Liver (tissue), 9 donors: Measurements from ENCODE around the gene RPS6KA2. TPM values are rescaled to one million over a fixed set of nuclear protein-coding genes. Genes with fewer than 3 reads are reported as not detected.
A peak's percentile ranks its signal among the peaks of the same experiment; 100 is the strongest.

Experiments
- DNase-seq: peaks from one replicate; pipeline ENCODE4 v3.0.0-alpha.2; 2017; ENCODE audit warnings: low spot score
- H3K27ac ChIP-seq, 2 donors: one replicate each; pipeline ENCODE4 v1.7.0; 2013; ENCODE audit warnings: inconsistent platforms in 2 of 2, low read length in 2 of 2, control low read depth in 1 of 2, low read depth in 1 of 2, mild to moderate bottlenecking in 1 of 2
- H3K27me3 ChIP-seq, 4 donors: one replicate each; pipeline versions ENCODE4 v1.6.1 to v1.7.0; 2013; ENCODE audit warnings: low read length in 3 of 4, inconsistent platforms in 1 of 4, mild to moderate bottlenecking in 1 of 4, moderate library complexity in 1 of 4; ENCODE audit not compliant: control insufficient read depth in 4 of 4, insufficient read depth in 4 of 4
- H3K36me3 ChIP-seq, 4 donors: one replicate each; pipeline versions ENCODE4 v1.6.1 to v1.7.0; 2013; ENCODE audit warnings: low read length in 3 of 4, mild to moderate bottlenecking in 3 of 4, low read depth in 1 of 4, moderate library complexity in 1 of 4; ENCODE audit not compliant: control insufficient read depth in 4 of 4, insufficient read depth in 3 of 4
- H3K4me1 ChIP-seq, 4 donors: one replicate each; pipeline versions ENCODE4 v1.6.1 to v1.7.0; 2013; ENCODE audit warnings: low read length in 3 of 4, mild to moderate bottlenecking in 3 of 4, moderate library complexity in 1 of 4; ENCODE audit not compliant: control insufficient read depth in 4 of 4, insufficient read depth in 4 of 4
- H3K4me3 ChIP-seq, 3 donors: one replicate each; pipeline versions ENCODE4 v1.6.1 to v1.7.0; 2013; ENCODE audit warnings: low read length in 3 of 3, control low read depth in 1 of 3, low read depth in 1 of 3, mild to moderate bottlenecking in 1 of 3
- H3K9ac ChIP-seq, 2 donors: one replicate each; pipeline ENCODE4 v1.7.0; 2013; ENCODE audit warnings: low read length in 2 of 2, mild to moderate bottlenecking in 2 of 2, moderate library complexity in 2 of 2, control low read depth in 1 of 2, low read depth in 1 of 2
- H3K9me3 ChIP-seq, 4 donors: one replicate each; pipeline versions ENCODE4 v1.6.1 to v1.7.0; 2013; ENCODE audit warnings: low read length in 3 of 4; ENCODE audit not compliant: control insufficient read depth in 4 of 4
- ATF3 ChIP-seq: IDR thresholded peaks from 2 replicates; pipeline ENCODE4 v1.6.1; 2016; ENCODE audit warnings: antibody characterized with exemption
- EGR1 ChIP-seq, 2 donors: IDR thresholded peaks; 2 replicates each; pipeline ENCODE4 v1.6.1; 2016 to 2018; ENCODE audit warnings: antibody characterized with exemption in 2 of 2, low read depth in 2 of 2
- FOXA1 ChIP-seq: IDR thresholded peaks from 2 replicates; pipeline ENCODE4 v1.6.1; 2016; ENCODE audit warnings: antibody characterized with exemption
- GABPA ChIP-seq, 2 donors: IDR thresholded peaks in 1 of 2; conservative IDR thresholded peaks in 1 of 2; 2 replicates each; pipeline ENCODE4 v1.6.1; 2016; ENCODE audit warnings: antibody characterized with exemption in 2 of 2, mild to moderate bottlenecking in 1 of 2, moderate library complexity in 1 of 2
- HNF4A ChIP-seq, 2 donors: conservative IDR thresholded peaks; 2 replicates each; pipeline ENCODE4 v1.6.1; 2016; ENCODE audit warnings: antibody characterized with exemption in 2 of 2, mild to moderate bottlenecking in 2 of 2
- HNF4G ChIP-seq: IDR thresholded peaks from 2 replicates; pipeline ENCODE4 v1.6.1; 2016; ENCODE audit warnings: antibody characterized with exemption
- JUND ChIP-seq, 2 donors: IDR thresholded peaks; 2 replicates each; pipeline ENCODE4 v1.6.1; 2016; ENCODE audit warnings: antibody characterized with exemption in 2 of 2
- MAX ChIP-seq: IDR thresholded peaks from 2 replicates; pipeline ENCODE4 v1.6.1; 2016; ENCODE audit warnings: antibody characterized with exemption
- NR2F2 ChIP-seq: IDR thresholded peaks from 2 replicates; pipeline ENCODE4 v1.6.1; 2016; ENCODE audit warnings: antibody characterized with exemption
- RAD21 ChIP-seq, 2 donors: IDR thresholded peaks; 2 replicates each; pipeline ENCODE4 v1.6.1; 2016; ENCODE audit warnings: antibody characterized with exemption in 2 of 2, mild to moderate bottlenecking in 2 of 2
- SP1 ChIP-seq: IDR thresholded peaks from 2 replicates; pipeline ENCODE4 v1.6.1; 2018; ENCODE audit warnings: antibody characterized with exemption, mild to moderate bottlenecking
- TAF1 ChIP-seq: conservative IDR thresholded peaks from 2 replicates; pipeline ENCODE4 v1.6.1; 2016; ENCODE audit warnings: antibody characterized with exemption, mild to moderate bottlenecking
- YY1 ChIP-seq: IDR thresholded peaks from 2 replicates; pipeline ENCODE4 v1.6.1; 2016; ENCODE audit warnings: antibody characterized with exemption, mild to moderate bottlenecking
- WGBS: extraction: QIAGEN DNeasy Blood & Tissue Kit; methylation state at CpG from one replicate; pipeline ENCODE4 v1.1.7; 2013; 5-methylcytosine and 5-hydroxymethylcytosine counted together
- polyA plus RNA-seq, 2 donors: library from polyadenylated mRNA; stranded (reverse) in 1 of 2; unstranded in 1 of 2; fragments of 200-250 nt in 1 of 2; fragments of >200 nt in 1 of 2; fragmentation: Nextera tagmentation in 1 of 2; extraction: Ambion mirVana in 1 of 2; gene quantifications; one replicate each; pipeline versions ENCODE4 v1.2.1 to v1.2.3, GENCODE V29; 2013 to 2015
- total RNA-seq, 2 donors: library from RNA; depleted of rRNA; stranded (reverse); fragments of >200 nt; gene quantifications; one replicate each; pipeline ENCODE4 v1.2.3, GENCODE V29; 2014
- TF ChIP-seq, protein P1 (sequence below): fragments of 150-350 bp; IDR thresholded peaks from 2 replicates; pipeline ENCODE4 v1.5.1; 2017; ENCODE audit warnings: improper control_type of control experiment, low read depth, low read length; ENCODE audit not compliant: missing input control
- TF ChIP-seq, protein P2 (sequence below): IDR thresholded peaks from 2 replicates; pipeline ENCODE4 v1.6.1; 2016; ENCODE audit warnings: antibody characterized with exemption, mild to moderate bottlenecking
- donor health status: healthy.
- donor health status: healthy.
- donor health status: healthy.
- donor health status: healthy.
- donor health status: healthy.

RPS6KA2 gene
- total and polyA plus RNA-seq, 4 donors: 2.5 to 9.0 (median 5.0) TPM

DNA sequence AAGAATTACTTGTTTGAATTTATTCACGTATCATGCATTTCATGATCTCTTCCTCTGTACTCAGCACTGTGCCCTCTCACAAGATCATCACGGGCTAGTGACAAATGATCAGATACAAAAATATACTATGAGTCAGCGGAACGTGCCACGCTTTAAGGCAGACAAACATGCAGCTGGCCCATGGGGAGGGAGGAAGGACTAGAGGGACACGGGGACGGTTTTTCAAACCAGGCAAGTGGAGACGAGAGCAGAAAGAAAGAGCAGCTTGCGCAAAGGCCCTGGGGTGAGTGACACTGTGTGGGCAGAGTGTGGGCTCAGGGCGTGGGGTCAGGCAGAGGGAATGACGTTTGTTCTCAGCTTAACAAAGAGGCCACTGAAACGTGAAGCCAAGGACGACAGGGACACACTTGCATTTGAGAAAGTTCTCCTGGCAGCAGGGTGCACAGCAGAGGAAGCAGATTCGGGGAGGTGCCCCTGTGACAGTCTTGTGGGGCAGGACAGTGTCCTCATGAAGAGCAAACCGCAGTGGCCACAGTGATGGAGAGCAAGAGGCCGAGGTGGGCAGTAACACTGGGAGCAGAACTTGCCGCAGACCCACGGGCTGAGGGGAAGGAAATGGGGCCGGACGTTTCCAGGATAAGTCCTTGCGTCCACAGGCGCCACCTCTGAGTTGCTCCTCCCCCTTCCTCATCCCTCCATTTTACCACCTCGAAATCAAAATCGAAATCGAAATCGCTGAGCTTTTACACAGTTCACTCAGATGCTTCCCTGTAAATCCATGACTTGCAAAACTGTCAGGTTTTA lies 6.9 kb upstream of the RPS6KA2 start:
- TF ChIP-seq YY1 (peak; percentile 22), GABPA (IDR thresholded peaks at IDR 0.05 in 1 of 2, conservative IDR thresholded peaks at IDR 0.05 in 1 of 2) (no peak)
- Histone ChIP-seq H3K4me1 (peaks cover 0 to under 1% (median under 1%) of the 10 kb centered on the region in 4 donors), H3K9me3 (no peaks in the 10 kb centered on the region), H3K9ac (no peak overlapping the region), H3K36me3 (no peaks in the 10 kb centered on the region), H3K27me3 (peaks cover 0 to 4% (median 0%) of the 10 kb centered on the region in 4 donors), H3K27ac (peak overlapping the region in 1 of 2 donors; percentile 28), H3K4me3 (no peak overlapping the region)
- no peak for DNase-seq
- 74% methylated on average over 26 of the region's 26 CpGs for WGBS

DNA sequence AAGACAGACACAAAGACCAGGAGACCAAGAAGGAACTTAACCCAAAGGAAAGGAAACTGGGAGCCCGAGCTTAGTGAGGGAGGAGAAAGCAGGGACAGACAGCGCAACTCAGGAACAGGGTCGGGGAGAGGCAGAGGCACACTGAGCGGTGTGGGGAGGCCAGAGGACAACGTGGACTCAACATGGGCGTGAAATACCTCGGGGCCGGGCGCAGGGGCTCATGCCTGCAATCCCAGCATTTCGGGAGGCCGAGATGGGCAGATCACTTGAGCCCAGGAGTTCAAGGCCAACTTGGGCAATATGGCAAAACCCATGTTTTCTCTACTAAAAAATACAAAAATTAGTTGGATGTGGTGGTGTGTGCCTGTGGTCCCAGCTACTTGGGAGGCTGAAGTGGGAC lies 5.7 kb upstream of the RPS6KA2 start:
- Histone ChIP-seq H3K4me3 (no peak overlapping the region), H3K36me3 (no peaks in the 10 kb centered on the region), H3K4me1 (peaks cover 0 to 13% (median 10%) of the 10 kb centered on the region in 4 donors), H3K9me3 (no peaks in the 10 kb centered on the region), H3K27ac (no peak overlapping the region), H3K9ac (no peak overlapping the region), H3K27me3 (peaks cover 0 to 4% (median 0%) of the 10 kb centered on the region in 4 donors)
- 94% methylated on average over 11 of the region's 11 CpGs for WGBS
- TF ChIP-seq MAX: no peak
- TF ChIP-seq YY1: no peak
- TF ChIP-seq, protein P1, sequence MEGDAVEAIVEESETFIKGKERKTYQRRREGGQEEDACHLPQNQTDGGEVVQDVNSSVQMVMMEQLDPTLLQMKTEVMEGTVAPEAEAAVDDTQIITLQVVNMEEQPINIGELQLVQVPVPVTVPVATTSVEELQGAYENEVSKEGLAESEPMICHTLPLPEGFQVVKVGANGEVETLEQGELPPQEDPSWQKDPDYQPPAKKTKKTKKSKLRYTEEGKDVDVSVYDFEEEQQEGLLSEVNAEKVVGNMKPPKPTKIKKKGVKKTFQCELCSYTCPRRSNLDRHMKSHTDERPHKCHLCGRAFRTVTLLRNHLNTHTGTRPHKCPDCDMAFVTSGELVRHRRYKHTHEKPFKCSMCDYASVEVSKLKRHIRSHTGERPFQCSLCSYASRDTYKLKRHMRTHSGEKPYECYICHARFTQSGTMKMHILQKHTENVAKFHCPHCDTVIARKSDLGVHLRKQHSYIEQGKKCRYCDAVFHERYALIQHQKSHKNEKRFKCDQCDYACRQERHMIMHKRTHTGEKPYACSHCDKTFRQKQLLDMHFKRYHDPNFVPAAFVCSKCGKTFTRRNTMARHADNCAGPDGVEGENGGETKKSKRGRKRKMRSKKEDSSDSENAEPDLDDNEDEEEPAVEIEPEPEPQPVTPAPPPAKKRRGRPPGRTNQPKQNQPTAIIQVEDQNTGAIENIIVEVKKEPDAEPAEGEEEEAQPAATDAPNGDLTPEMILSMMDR: no peak
- TF ChIP-seq GABPA (IDR thresholded peaks at IDR 0.05 in 1 of 2, conservative IDR thresholded peaks at IDR 0.05 in 1 of 2): no peak
- TF ChIP-seq HNF4G: no peak
- no peak for TF ChIP-seq FOXA1
- no peak for TF ChIP-seq TAF1
- no peak for TF ChIP-seq ATF3
- TF ChIP-seq RAD21 (IDR thresholded peaks at IDR 0.05): no peak
- no peak for TF ChIP-seq HNF4A (conservative IDR thresholded peaks at IDR 0.05)
- TF ChIP-seq SP1: no peak
- no peak for DNase-seq

DNA sequence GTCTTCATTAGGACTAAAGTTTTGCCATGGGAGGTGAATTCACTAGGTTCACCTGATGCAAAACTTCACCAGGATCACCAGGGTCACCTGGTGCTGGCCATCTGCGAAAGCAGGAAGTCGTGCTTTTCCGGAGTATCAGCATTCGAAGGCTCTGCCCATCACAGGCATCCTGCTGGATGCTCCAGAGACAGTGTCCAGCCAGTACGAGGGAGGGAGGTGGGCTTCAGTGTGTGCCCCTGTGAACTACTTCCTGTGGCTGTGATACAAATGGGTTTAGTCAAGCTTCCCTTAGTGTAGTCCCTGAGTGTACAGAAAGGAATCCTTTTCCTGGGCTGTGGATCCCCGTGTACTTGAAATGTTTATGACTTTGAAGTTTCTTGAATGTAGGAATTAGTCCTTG lies 3.4 kb upstream of the RPS6KA2 start:
- Histone ChIP-seq H3K9ac (no peak overlapping the region), H3K27ac (no peak overlapping the region), H3K9me3 (no peaks in the 10 kb centered on the region), H3K36me3 (no peaks in the 10 kb centered on the region), H3K4me1 (peaks cover 0 to 25% (median 19%) of the 10 kb centered on the region in 4 donors), H3K4me3 (no peak overlapping the region), H3K27me3 (peaks cover 0 to 4% (median 0%) of the 10 kb centered on the region in 4 donors)
- WGBS: 77% methylated on average over 6 of the region's 6 CpGs
- no peak for DNase-seq
- TF ChIP-seq TAF1 (no peak), YY1 (no peak), JUND (IDR thresholded peaks at IDR 0.05) (no peak), RAD21 (IDR thresholded peaks at IDR 0.05) (no peak), EGR1 (IDR thresholded peaks at IDR 0.05; ENCODE audit: low read depth in 2 of 2) (no peak), HNF4A (conservative IDR thresholded peaks at IDR 0.05) (no peak), HNF4G (no peak), SP1 (no peak), NR2F2 (no peak), FOXA1 (no peak), MAX (no peak)
- TF ChIP-seq, protein P2, sequence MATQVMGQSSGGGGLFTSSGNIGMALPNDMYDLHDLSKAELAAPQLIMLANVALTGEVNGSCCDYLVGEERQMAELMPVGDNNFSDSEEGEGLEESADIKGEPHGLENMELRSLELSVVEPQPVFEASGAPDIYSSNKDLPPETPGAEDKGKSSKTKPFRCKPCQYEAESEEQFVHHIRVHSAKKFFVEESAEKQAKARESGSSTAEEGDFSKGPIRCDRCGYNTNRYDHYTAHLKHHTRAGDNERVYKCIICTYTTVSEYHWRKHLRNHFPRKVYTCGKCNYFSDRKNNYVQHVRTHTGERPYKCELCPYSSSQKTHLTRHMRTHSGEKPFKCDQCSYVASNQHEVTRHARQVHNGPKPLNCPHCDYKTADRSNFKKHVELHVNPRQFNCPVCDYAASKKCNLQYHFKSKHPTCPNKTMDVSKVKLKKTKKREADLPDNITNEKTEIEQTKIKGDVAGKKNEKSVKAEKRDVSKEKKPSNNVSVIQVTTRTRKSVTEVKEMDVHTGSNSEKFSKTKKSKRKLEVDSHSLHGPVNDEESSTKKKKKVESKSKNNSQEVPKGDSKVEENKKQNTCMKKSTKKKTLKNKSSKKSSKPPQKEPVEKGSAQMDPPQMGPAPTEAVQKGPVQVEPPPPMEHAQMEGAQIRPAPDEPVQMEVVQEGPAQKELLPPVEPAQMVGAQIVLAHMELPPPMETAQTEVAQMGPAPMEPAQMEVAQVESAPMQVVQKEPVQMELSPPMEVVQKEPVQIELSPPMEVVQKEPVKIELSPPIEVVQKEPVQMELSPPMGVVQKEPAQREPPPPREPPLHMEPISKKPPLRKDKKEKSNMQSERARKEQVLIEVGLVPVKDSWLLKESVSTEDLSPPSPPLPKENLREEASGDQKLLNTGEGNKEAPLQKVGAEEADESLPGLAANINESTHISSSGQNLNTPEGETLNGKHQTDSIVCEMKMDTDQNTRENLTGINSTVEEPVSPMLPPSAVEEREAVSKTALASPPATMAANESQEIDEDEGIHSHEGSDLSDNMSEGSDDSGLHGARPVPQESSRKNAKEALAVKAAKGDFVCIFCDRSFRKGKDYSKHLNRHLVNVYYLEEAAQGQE: no peak
- TF ChIP-seq, protein P1: no peak
